Stomach (tissue), 9 donors: Measurements from ENCODE around the gene MRPL17. TPM values are rescaled to one million over a fixed set of nuclear protein-coding genes. Genes with fewer than 3 reads are reported as not detected.

ENCODE experiments used
- DNase-seq, 2 donors: peaks; one replicate each; pipeline versions ENCODE4 v3.0.0 to v3.0.0-alpha.2; 2013 to 2019
- H3K27ac ChIP-seq, 5 donors: fragments of 200-600 bp in 4 of 5; sonication (generic) in 4 of 5; one replicate each; pipeline ENCODE4 v1.5.1; 2013 to 2019; ENCODE audit warnings: mild to moderate bottlenecking in 1 of 5, moderate library complexity in 1 of 5
- H3K27me3 ChIP-seq, 3 donors: fragments of 200-600 bp; sonication (generic); one replicate each; pipeline ENCODE4 v1.5.1; 2017 to 2019; ENCODE audit warnings: mixed run types in 1 of 3
- H3K36me3 ChIP-seq, 4 donors: fragments of 200-600 bp; sonication (generic); 1 replicate in 3 of 4; 2 replicates in 1 of 4; pipeline ENCODE4 v1.5.1; 2016 to 2019
- H3K4me1 ChIP-seq, 4 donors: fragments of 200-600 bp; sonication (generic); one replicate each; pipeline ENCODE4 v1.5.1; 2016 to 2019
- H3K4me3 ChIP-seq, 4 donors: fragments of 200-600 bp; sonication (generic) in 3 of 4; one replicate each; pipeline ENCODE4 v1.5.1; 2016 to 2019; ENCODE audit warnings: mild to moderate bottlenecking in 1 of 4
- H3K9me3 ChIP-seq, 4 donors: fragments of 200-600 bp; sonication (generic); one replicate each; pipeline ENCODE4 v1.5.1; 2016 to 2019
- EP300 ChIP-seq: sonication (generic); formaldehyde crosslinking; IDR thresholded peaks from one replicate; pipeline ENCODE4 v1.6.1; 2017; ENCODE audit warnings: antibody characterized with exemption
- POLR2A ChIP-seq, 4 donors: fragments of 450-650 bp; IDR thresholded peaks; one replicate each; pipeline ENCODE4 v1.6.1; 2016; ENCODE audit warnings: antibody characterized with exemption in 4 of 4, control low read depth in 2 of 4, mild to moderate bottlenecking in 1 of 4, moderate library complexity in 1 of 4
- POLR2AphosphoS5 ChIP-seq, 3 donors: sonication (generic); formaldehyde crosslinking; IDR thresholded peaks; one replicate each; pipeline ENCODE4 v1.6.1; 2016; ENCODE audit warnings: antibody characterized with exemption in 3 of 3
- WGBS, 5 donors: extraction: QIAGEN DNeasy Blood & Tissue Kit in 3 of 5; methylation state at CpG; one replicate each; pipeline versions ENCODE4 v1.1.5 to v1.1.7; 2013 to 2018; 5-methylcytosine and 5-hydroxymethylcytosine counted together
- intact Hi-C: fragments of 100-400 bp; cut with DNase I; formaldehyde crosslinking; loops from one replicate; pipeline ENCODE4 v1.15.1; 2023; ENCODE audit warnings: low total_unique reads
- polyA plus RNA-seq, 3 donors: library from polyadenylated mRNA; stranded (reverse); fragments of 200-250 nt; gene quantifications; one replicate each; pipeline ENCODE4 v1.2.3, GENCODE V29; 2013
- total RNA-seq, 5 donors: library from RNA; depleted of rRNA; stranded (reverse); fragments of >200 nt; gene quantifications; one replicate each; pipeline versions ENCODE4 v1.1.0 to v1.2.3, GENCODE V29; 2014 to 2016
- TF ChIP-seq, protein P1 (sequence below), 7 experiments: fragments of 450-650 bp in 4 of 7; fragments of 200-600 bp in 3 of 7; sonication (generic) in 3 of 7; IDR thresholded peaks; one replicate each; pipeline ENCODE4 v1.5.1; 2016 to 2019; ENCODE audit warnings: antibody characterized with exemption in 7 of 7, control low read depth in 2 of 7, mild to moderate bottlenecking in 1 of 7
- donor health status: healthy with polysubstance abuse.
- donor health status: Bipolar disorder and iron deficiency.
- donor health status: healthy.

MRPL17 gene
- total and polyA plus RNA-seq, 8 donors = 9.0 to 148 (median 32.1) TPM

DNA sequence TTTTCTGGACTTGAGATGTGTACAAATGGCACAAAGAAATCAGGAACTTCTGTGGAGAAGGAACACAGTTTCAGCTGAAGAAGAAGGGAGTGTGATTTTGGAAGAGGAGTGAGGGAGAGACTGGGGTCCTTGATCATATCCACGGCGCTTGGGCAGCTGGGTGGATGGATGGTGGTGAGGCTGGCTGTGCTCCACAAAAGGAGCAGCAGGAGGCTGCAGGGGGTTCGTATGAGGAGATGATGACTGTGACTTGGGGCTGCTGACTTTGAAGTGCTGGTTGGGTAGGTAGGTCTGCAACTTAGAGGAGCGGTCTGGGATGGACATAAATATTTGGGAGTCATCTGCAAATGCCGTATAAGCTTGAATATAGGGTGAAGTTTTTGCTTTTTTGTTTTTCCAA lies 26.2 kb downstream of the MRPL17 start:
- Histone ChIP-seq H3K9me3 (no peaks in the 10 kb centered on the region), H3K27me3 (peaks cover 0 to 25% (median 12%) of the 10 kb centered on the region in 3 donors), H3K4me1 (peaks cover 0 to 33% (median 14%) of the 10 kb centered on the region in 4 donors), H3K4me3 (no peak overlapping the region), H3K27ac (peak overlapping the region in 3 of 5 donors; percentile 73 to 87 (median 74)), H3K36me3 (no peaks in the 10 kb centered on the region)
- TF ChIP-seq EP300 (no peak), POLR2A (IDR thresholded peaks at IDR 0.05) (no peak), POLR2AphosphoS5 (IDR thresholded peaks at IDR 0.05) (no peak)
- TF ChIP-seq, protein P1, sequence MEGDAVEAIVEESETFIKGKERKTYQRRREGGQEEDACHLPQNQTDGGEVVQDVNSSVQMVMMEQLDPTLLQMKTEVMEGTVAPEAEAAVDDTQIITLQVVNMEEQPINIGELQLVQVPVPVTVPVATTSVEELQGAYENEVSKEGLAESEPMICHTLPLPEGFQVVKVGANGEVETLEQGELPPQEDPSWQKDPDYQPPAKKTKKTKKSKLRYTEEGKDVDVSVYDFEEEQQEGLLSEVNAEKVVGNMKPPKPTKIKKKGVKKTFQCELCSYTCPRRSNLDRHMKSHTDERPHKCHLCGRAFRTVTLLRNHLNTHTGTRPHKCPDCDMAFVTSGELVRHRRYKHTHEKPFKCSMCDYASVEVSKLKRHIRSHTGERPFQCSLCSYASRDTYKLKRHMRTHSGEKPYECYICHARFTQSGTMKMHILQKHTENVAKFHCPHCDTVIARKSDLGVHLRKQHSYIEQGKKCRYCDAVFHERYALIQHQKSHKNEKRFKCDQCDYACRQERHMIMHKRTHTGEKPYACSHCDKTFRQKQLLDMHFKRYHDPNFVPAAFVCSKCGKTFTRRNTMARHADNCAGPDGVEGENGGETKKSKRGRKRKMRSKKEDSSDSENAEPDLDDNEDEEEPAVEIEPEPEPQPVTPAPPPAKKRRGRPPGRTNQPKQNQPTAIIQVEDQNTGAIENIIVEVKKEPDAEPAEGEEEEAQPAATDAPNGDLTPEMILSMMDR (IDR thresholded peaks at IDR 0.05) = no peak
- intact Hi-C loops = no loop called here
- DNase-seq = peak in 1 of 2 donors; percentile 20
- WGBS, 5 donors = 56 to 69% (median 59%) methylated on average over 5 of the region's 5 CpGs

DNA sequence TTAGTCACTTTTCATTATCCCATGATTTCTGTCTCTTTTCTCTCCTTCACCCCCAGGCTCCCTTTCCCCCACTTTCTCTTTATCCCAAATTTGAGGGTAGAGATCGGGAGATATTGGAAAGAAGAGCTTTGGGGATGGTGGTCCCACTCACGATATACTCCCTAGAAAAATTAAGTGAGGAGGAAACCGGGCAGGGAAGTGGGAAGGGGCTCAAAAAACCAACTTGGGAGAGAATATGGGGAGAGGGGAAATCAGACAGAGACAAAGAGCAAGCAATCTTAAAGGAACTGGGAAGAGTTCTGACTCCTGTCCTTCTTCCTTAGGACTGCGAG lies 26.6 kb downstream of the MRPL17 start:
- H3K27ac ChIP-seq = peak overlapping the region in 4 of 5 donors; percentile 60 to 87 (median 74)
- WGBS, 5 donors = 38 to 63% (median 56%) methylated on average over 4 of the region's 4 CpGs

DNA sequence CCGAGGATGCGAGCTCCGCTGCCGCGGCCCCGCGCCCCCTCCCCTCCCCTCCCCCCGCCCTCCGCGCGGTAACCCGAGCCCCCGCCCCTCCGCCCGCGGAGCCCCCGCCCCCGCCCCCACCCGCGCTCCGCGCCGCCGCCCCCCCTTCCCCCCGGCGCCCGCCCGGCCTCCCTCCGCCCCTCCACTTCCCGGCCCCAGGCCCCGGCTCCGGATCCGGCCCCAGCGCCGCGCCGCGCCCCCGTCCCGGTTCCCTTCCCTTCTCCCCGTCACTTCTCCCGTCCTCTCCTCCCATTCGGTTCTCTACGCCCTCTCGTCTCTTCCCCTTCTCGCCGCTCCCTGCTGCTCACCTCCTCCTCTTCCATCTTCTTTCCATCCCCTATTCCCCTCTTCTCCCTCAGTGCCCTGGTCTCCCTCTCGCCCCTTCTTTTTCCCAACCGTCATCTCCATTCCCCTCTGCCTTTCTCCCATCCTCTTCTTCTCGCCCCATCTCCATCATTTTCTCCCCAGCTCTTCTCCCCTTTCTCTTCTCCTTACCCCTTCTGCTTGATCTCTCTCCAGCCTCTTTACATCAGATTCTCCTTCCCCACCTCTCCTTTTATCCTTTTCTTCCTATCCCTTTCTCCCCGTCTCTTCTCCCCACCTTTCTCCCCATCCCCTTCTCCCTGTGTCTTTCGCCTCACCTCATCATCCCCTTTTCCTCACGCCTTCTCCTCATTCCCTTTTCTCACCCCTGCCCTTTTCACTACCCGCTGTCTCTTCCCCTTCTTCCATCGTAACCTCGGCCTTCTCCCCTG lies 27.2 kb downstream of the MRPL17 start, which contains the start of gene DCHS1:
Gene DCHS1, minus strand, starts transcription at position 20 of the 794 bp plus-strand sequence. CDS start 14,196 bp downstream, outside the sequence.
- Histone ChIP-seq H3K36me3 (no peaks in the 10 kb centered on the region), H3K27ac (peak within 1 kb of the TSS; percentile 60 to 87 (median 73)), H3K4me3 (peak within 1 kb of the TSS; percentile 46 to 54 (median 50)), H3K9me3 (no peaks in the 10 kb centered on the region), H3K27me3 (peaks cover 0 to 25% (median 12%) of the 10 kb centered on the region in 3 donors), H3K4me1 (peaks cover 0 to 33% (median 14%) of the 10 kb centered on the region in 4 donors)
- intact Hi-C loops = no loop called here
- peak in 1 of 2 donors; percentile 83 for DNase-seq
- TF ChIP-seq, protein P1 (IDR thresholded peaks at IDR 0.05) = no peak
- no peak for TF ChIP-seq POLR2AphosphoS5 (IDR thresholded peaks at IDR 0.05)
- no peak for TF ChIP-seq POLR2A (IDR thresholded peaks at IDR 0.05)
- no peak for TF ChIP-seq EP300
- WGBS, 5 donors = 9 to 31% (median 23%) methylated on average over 12 to 38 of the region's 56 CpGs

More for the DNA sequence above, 26.6 kb downstream of the MRPL17 start:
- Histone ChIP-seq H3K36me3 (no peaks in the 10 kb centered on the region), H3K4me3 (peak overlapping the region in 1 of 4 donors; percentile 54), H3K4me1 (peaks cover 0 to 33% (median 14%) of the 10 kb centered on the region in 4 donors), H3K27me3 (peaks cover 0 to 25% (median 12%) of the 10 kb centered on the region in 3 donors), H3K9me3 (no peaks in the 10 kb centered on the region)
- no peak for DNase-seq
- intact Hi-C loops = no loop called here
- TF ChIP-seq POLR2A (IDR thresholded peaks at IDR 0.05) (no peak), POLR2AphosphoS5 (IDR thresholded peaks at IDR 0.05) (no peak), EP300 (no peak)
- TF ChIP-seq, protein P1 (IDR thresholded peaks at IDR 0.05) = no peak

DNA sequence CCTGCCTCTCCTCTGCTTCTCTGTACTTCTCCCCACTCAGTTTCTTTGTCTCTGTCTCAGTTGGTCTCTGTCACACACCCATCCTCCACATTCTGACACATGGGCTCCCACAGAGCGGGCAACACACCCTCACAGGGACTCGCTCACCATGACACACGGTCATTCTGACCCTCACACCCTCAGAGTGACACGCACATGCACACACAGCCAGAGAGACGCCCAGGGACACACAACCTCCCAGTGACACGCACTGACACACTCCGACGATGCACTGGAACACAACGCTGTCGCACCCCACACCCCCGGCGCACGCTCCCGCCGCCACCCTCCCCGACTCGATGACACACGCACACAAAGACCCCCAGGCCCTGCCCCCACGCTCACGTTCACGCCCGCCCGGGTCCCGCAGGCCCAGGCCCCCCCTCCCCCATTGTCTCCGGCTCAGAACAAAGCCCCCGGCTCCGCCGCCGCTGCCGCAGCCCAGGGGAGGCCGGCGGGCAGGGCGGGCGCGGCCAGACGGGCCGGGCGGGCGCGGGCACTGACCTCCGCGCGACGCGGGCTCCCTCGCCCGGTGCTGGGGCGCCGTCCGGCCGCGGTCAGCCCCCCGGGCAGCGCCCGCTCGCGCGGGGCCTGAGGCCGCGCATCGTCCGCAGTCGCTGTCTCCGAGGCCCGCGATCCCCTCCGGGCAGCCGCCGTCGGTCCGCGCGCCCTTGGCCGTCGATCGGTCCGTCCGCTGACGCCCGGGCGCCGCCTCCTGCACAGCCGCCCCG lies 27.9 kb downstream of the MRPL17 start:
- TF ChIP-seq POLR2A (IDR thresholded peaks at IDR 0.05) (no peak), POLR2AphosphoS5 (IDR thresholded peaks at IDR 0.05) (no peak), EP300 (no peak)
- TF ChIP-seq, protein P1 (IDR thresholded peaks at IDR 0.05) = no peak
- Histone ChIP-seq H3K27me3 (peaks cover 0 to 25% (median 12%) of the 10 kb centered on the region in 3 donors), H3K4me3 (peak overlapping the region; percentile 46 to 54 (median 50)), H3K4me1 (peaks cover 0 to 33% (median 14%) of the 10 kb centered on the region in 4 donors), H3K36me3 (no peaks in the 10 kb centered on the region), H3K27ac (peak overlapping the region; percentile 52 to 87 (median 73)), H3K9me3 (no peaks in the 10 kb centered on the region)
- DNase-seq = peak in 1 of 2 donors; percentile 75
- intact Hi-C loops = no loop called here
- 8 to 18% (median 9%) methylated on average over 13 to 84 of the region's 84 CpGs for WGBS, 5 donors
